SKM-1 treated with dmso at 0.1 percent for 144 hours (cell line): ENCODE results near the gene LCNL1.
A peak's percentile ranks its signal among the peaks of the same experiment; 100 is the strongest.
"Not testable (repeated sequence)": the region's sequence is repeated elsewhere in the genome, so short reads cannot be mapped to it uniquely, and the experiment has no call there.

Experiments
- DNase-seq: peaks from one replicate; lab custom pipeline; 2025; ENCODE audit not compliant: unreplicated experiment; lab: John Stamatoyannopoulos, UW

The LCNL1 gene

DNA sequence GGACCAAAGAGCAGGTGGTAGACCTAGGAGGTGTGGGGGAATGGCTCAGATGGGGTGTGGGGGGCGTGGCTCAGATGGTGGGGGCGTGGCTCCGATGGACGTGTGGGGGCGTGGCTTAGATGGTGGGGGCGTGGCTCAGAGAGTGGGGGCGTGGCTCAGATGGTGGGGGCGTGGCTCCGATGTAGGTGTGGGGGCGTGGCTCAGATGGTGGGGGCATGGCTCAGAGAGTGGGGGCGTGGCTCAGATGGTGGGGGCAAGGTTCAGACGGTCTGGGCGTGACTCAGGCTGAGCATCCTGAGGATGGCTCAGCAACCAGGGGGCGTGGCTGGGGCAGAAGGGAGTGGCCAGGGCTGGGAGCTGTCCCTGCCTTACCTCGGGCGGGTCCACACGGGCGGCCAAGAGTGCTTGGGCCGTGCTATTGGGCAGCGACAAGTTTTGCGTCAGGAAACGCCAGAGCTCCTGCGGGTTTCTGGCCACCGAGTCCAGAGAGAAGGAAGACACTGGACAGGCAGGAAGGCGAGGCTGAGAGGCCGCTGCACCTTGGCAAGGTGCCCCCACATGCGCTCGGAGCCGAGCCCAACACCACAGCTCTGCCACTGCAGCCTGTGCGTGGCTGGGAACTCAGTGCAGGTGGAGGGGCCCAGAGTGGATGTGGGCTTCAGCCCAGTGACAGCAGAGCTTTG lies 39.3 kb downstream of the LCNL1 start:
- DNase-seq, result peak; percentile 78

DNA sequence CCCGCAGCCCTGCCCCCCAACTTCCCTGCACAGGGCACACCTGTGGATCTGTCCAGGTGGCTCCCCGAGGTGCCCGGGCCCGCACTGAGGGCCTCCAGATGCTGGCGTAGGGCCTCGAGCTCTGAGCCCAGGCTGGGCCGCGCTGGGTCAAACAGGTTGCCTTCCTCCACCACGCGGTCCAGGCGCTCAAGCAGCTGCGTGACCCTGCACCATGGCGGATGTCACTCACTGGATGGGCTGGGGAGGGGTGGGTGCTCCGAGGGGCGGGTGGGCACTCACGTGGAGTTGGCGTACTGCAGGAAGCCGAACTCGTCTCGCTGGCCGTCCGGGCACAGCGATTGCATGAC lies 39.8 kb downstream of the LCNL1 start:
- no peak for DNase-seq

DNA sequence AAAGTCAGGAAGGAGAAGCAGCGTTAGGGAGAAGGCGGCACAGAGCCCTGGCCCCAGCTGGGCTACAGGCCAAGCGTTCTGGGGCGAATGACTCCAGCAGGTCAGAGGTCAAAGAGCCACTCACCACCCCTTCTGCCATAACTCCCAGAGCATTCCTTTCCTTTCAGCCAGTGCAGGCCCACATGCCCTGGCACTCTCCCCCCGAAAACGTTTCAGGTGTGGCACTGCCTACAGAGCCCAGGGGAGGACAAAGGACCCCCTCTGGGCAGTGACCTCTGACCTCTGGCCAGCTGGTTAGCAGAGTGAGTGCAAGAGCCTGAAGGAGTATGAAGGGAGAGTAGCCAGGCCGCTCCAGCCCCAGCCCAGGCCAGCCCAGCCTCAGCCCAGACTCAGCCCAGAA lies 40.4 kb downstream of the LCNL1 start:
- no peak for DNase-seq

DNA sequence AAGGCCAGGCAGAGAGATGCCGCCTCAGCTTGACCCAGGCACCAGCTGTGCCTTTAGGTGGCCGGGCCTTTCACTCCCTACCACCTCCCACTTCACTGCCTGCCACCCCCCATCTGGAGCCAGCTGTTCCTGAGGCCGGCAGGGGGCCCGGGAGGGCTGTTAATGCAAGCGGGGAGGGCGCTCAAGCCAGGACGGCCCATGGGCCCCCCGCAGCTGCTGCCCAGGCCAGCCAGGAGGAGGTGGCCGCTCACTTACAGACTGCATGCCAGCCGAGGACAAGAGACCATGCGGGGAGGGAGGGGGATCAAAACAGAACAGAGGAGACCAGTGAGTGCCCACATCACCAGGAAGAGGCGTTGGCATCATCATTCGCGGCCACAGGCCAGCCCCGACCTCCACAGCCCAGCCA lies 40.8 kb downstream of the LCNL1 start:
- no peak for DNase-seq

DNA sequence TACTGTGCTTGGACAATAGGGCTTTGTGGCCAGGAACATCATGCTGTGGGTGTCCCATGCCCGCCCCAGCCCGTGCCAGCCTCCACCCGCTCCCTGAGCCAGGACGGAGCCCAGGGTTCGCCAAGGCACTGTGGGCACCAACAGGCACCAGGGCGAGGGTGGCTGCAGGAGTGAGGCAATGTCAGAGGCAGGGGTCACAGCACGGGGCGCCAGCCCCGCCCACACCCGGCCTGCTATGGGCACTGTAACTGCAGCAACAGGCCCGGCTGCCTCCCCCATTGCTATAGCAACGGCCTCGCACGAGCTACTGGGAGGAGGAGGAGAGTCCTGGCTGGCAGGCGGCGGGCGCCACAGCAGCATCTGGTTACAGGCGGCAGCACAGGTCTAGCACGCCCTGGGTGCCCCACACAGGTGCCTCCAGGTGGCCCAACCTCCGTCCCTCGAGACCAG lies 42.7 kb downstream of the LCNL1 start:
- no peak for DNase-seq

DNA sequence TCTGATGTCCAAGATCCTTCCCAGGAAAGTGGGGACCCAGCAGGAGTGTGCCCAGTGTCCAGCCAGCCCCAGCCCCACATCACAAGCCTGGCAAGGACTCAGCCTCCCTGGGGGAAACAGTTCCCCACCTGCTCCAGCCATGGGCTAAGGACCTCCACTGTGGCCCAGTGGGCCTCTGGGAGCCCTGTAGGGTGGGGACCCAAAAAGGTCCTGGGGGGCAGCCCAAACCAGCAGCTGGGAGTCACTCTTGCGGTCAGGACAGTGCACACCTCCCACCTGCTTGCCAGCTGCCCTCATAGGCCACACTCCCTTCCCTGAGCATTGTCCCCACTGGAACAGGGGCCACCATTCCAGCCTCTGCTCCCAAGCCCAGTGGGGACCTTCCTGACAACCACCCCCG lies 43.6 kb downstream of the LCNL1 start:
- DNase-seq, result no peak

DNA sequence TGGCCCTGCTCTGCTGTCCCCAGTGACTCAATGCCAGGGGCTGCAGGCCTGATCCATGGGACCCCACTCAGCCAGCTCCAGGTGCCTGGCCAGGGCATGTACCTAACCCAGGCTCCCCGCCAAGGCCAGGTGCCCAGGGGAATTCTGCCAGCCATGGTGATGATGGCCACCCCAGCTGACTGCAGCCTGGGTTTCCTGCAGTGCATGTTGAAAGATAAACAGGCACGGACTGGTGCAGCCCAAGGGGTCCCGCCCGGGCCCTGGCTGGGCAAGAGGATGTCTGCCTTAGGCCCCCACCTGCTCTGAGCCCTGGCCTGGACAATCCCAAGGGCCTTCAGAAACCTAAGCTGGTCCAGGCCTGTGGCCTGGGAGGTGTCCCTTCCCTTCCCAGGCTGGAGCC lies 44.0 kb downstream of the LCNL1 start:
- DNase-seq, result no peak

DNA sequence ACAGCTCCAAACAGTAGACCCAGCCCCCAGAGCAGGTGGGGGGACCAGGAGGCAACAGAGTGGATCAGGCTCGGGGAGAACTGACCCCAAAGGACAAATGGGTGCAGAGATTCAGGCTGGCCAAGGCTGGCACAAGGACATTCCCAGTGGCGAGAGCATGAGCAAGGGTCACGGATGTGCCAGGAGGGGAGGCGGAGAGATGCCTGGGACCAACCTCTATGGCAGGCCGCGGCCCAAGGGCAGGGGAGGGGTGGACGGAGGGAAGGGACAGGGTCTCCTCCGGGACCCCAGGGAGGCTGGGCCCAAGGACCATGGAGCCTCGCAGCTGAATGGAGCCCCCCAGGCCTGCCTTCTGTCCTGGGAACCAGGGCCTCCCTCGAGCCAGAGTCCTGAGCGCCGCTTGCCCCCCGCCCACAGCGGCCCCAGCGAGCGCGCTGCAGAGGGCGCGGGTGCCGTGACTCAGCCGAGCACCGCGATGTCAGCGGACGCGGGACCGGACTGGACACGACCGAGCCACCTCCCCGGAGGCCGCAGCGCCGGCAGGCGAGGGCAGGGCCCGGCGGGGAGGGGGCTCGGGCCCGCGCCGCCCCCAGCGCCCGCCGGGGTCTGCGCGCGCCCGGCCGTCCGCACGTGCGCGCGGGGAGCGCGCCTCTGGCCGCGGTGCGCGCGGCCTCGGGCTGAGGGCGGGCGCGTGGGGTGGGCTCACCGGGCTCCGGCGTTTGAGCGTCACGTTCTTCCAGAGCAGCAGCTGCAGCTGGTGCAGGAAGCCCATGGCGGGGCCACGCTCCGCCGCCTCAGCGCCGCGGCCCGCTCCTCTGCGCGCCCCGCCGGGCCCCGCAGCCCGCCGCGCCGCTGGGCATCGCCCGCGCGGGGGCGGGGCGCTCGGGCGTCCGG lies 44.8 kb downstream of the LCNL1 start, which contains the start of gene ABCA2:
TSS of gene ABCA2 (minus strand) at position 869 of the 894 bp plus-strand sequence. CDS start at position 772, 97 bp downstream.
- DNase-seq, result no peak

DNA sequence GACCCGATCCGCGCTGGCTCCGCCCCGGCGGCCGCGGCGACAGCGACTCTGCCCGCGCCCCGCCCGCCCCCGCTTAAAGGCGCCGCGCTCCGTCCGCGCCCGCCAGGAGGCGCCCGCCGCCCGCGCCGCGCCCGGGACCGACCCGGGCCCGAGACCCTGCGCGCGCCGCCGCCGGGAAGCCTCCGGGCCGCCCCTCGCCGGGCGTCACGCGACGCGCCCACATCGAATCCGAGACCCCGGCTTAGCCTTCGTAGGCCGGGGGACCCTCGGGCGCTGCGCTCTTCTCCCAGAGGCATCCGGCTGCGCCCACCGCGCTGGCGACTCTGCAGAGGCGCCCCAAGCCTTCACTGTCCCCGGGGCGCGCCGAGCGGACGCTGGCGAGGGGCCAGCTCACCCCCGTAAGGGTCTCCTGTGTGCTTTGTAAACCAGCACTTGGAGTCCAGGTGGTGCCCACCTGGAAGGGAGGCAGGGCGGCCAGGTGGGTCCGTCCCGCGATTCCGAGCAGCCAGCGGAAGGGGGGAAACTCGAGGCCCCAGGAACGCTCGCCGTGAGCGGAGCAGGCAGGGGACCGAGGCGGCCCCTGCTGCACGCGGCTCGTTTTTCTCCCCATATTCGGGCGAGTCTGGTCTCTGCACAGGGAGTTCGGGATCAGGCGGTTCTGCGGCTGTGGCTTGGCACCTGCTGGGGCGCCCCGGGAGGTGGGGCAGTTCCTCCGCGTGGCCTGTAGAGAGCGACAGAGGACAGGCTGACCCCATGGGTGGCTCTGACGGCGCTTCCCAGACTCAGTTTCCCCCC lies 45.7 kb downstream of the LCNL1 start:
- peak; percentile 40 for DNase-seq

DNA sequence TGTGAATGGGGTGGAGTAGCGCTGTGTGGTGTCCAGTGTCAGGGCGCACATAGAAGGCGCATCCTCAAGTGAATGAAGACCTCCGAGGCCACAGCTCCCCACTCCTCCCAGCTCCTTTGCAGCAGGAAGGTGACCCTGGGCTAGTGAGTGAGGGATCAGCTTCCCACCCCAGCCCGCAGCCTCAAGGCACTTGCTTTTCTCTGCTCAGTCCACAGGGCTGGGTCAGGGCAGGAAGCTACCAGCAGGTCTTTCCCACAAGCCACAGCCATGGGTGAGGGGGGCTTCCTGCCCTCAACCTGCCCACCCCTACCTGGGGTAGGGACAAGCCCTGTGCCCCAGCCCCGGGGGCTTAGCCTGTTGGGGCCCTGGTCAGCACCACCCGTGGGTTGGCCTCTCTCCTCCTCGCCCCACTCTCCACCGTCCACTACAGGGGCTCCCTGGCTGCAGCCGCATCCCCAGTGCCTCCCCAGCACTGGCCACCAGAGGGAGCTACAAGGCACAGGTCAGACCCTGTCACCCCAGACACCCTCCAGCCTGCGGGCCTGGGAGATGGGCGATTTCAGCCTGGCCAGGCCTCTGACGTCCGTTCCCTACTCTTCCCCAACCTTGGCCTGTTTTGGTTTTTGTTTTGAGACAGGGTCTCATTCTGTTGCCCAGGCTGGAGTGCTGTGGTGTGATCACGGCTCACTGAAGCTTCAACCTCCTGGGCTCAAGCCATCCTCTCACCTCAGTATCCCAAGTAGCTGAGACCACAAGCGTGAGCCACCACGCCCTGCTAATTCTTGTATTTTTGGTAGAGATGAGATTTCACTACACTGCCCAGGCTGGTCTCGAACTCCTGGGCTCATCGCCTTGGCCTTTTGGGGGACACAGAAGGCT lies 46.5 kb downstream of the LCNL1 start:
- DNase-seq, result peak; percentile 56

DNA sequence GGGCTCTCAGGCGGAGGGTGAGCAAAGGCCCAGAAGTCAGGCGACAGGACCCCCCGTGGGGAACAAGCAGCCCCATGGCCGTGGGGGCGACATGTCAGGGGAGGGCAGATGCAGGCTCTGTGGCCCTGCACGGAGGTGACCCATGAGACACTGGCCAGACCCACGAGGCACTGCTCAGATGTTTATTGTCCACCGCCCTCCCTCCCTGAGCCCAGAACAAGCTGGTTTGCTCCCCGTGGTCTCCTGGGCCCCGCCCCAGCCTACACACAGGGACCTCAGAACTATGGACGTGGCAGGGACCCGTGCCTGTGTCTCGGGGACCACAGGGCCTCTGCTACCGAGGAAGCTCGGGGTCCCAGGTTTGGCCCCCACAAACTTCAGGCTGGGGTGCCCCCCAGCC lies 47.2 kb downstream of the LCNL1 start:
- DNase-seq, result peak; percentile 26

DNA sequence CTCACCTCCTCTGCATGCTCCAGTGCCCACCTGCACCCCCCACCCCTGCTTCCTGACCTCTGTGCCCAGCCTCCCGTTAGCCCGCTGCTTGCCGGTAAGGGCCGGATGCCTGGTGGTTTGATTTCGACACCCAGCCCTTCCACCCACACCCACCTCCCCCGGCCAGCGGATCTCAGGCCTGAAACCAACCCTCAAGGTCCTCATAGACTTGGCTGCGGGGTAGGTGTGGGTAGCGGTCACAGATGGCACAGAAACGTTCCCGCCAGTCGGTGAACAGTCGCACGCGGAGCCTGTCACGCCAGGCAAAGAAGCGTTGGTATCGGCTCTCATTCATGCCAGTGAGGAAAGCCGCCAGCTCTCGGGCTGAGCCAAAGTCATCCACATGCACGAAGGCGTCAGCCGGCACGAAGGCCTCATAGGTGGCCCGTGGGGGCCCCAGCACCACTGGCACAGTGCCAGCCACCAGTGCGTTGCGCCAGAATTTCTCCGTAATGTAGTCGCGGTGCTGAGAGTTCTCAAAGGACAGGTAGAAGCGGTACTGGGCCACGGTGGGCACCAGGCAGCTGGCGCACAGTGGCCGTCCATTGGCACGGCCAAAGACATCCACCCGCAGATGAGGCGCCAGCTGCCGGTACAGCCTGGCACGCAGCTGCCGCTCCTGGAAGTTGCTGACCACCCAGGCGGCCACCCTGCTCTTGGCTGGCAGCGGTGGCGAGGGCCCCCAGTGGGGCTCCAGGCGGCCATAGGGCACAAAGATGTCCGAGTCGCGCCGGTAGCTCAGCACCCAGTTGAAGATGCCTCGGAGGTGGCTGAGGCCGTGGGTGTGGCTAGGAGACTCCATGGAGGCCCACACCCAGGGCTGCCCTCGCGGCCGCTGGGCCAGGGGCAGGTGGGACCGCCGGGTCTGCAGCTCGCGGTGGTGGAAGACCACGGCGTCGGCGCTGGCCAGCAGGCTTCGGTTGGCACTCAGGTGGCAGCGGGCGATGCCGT lies 48.0 kb downstream of the LCNL1 start:
- peak; percentile 84 for DNase-seq

DNA sequence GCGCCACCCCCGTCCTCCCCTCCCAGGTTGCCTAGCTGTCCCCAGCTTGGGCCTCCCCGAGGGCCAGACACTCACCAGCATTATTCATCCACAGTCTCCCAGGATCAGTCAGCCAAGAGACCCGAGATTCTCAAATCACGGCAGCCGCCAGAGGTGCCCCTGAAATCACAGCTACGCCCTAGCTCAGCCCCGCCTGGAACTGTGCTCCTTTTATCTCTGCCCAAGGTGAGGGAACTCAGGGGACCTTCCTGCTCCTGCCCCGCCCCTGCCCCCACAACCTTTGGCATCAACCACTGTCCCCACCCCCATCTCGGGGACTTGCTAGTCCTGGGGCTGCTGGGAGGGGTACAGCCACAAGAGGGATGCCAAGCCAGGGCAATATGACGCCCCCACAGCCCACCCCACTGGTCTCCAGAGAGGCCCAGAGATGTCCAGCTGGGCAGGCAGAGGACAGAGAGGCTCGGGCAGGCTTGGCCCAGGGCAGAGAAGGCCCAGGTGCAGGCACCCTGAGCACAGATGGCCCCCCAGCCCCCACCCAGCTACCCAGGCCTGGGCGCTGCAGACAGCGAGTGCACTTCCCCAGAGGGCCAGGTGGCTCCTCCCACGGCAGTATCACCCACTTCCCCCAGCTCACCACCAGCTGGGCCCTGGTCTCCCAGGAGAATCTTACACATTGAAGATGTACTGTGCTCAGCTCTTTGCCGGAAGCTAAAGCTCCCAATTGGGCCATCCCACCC lies 49.3 kb downstream of the LCNL1 start, which contains the start of gene FUT7:
TSS of gene FUT7 (minus strand) at position 185 of the 737 bp plus-strand sequence. CDS start at position 88, 97 bp downstream.
- peak; percentile 51 for DNase-seq

DNA sequence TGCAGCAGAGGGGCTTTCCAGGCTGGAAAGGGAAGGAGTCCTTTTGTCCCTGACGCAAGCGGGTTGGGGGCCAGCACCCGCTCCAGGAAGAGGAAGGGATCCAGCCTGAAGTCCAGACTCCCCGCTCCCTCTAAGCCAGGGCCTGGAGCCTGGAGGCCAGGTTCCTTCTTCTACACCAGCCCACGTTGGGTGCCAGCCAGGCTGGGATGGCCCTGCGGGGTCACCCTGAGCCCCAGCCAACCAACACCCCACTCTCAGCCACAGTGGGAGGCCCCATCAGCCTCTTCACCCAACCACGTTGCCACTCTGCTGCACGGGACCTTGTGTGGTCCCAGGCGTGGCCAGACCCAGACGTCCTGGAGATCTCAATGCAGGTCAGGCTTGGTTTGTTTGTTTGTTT lies 50.1 kb downstream of the LCNL1 start:
- DNase-seq, result peak; percentile 75

DNA sequence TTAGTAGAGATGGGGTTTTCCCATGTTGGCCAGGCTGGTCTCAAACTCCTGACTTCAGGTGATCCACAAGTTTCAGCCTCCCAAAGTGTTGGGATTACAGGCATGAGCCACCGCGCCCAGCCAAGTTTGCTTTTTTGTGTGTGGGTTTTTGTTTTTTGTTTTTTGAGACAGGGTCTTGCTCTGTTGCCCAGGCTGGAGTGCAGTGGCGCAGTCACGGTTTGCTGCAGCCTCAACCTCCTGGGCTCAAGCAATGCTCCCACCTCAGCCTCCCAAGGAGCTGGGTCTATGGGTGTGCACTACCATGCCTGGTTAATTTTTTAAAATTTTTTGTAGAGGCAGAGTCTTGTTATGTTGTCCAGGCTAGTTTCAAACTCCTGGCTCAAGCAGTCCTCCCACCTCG lies 50.7 kb downstream of the LCNL1 start:
- DNase-seq, result not testable (repeated sequence)

DNA sequence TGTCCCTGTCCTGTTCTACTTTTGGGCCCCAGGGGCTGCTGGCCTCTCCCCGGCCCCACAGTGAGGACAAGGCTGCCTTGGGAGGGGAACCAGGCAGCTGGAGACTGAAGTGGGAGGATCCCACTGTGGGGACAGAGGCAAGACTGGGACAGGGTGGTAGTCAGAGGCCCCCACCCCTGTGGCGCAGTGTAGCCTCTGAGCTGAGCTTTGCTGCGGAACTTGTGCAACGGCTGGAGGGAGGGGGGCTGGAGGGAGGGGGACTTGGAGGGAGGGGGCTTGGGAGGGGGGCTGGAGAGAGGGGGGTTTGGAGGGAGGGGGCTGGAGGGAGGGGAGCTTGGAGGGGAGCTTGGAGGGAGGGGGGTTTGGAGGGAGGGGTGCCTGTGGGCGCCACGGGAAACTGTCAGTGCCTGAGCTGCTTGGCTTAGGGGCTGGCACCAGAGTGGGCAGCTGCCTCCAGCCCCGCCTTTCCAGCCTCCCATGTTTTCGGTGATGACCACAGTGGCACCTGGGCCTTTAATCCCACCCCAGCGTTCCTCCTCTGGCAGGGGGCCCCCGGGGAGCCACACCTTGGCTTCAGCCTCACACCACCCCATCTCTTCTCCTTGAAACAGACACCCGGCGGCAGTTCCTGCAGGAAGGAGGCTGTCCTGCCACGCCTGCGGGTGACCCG lies 51.4 kb downstream of the LCNL1 start:
- peak; percentile 64 for DNase-seq

DNA sequence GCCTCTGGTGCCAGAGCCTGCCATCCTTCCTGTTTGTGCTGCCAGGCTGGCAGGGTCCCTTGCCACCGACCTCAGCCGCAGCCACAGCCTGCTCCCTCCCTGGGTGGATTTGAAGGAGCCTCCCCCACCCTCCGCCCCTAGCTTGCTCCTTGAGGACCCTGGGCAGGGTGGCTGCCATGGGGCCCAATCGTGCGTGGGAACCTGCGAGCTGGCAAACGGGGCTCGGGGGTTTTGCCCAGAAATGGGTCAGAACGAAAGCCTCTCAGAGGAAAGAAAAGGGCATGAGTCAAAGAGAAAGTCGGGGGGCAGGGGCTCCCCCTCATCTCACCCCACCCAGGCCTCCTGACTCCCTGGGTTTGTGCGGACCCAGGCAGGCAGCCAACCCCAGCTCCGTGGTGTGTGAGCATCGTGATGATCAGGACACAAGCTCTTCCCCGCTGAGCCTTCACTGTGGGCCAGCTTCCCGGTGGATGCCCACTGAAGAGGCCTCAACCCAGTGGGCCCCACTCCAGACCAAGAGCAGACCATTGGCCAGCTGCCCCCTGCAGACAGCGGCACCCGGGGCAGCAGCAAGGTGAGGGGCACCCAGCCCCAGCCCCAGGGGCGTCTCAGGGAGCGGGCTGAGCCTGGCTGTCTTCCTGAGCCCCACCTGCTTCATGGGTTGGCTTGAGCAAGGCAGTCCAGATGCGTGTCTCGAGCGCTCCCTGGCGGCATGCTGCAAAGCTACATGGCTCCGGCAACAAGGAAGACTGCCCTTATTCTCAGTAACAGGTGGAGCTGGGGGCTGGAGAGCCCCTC lies 52.1 kb downstream of the LCNL1 start:
- peak; percentile 75 for DNase-seq
